Measurements from ENCODE around the gene PPFIBP1.

GRCh38 chr12:27505761-27506160 lies 18.2 kb upstream of the PPFIBP1 start:
- no peak for TF ChIP-seq CTCF (IDR thresholded peaks at IDR 0.05)
- TF ChIP-seq POLR2A (IDR thresholded peaks at IDR 0.05) = no peak

Measured in breast epithelium (tissue), 3 donors.